HEK293 (cell line): ENCODE measurements around the gene GPLD1.

ENCODE experiments used
- BCL11B ChIP-seq: fragments of 450-650 bp; formaldehyde crosslinking; IDR thresholded peaks from 2 replicates; pipeline ENCODE4 v1.5.1; 2016; ENCODE audit warnings: low read depth, missing biosample characterization, missing genetic modification characterization
- CTCF ChIP-seq: fragments of 450-650 bp; formaldehyde crosslinking; IDR thresholded peaks from 2 replicates; pipeline ENCODE4 v1.5.1; 2016; ENCODE audit warnings: missing biosample characterization, missing genetic modification characterization
- GLI2 ChIP-seq: fragments of 450-650 bp; formaldehyde crosslinking; IDR thresholded peaks from 2 replicates; pipeline ENCODE4; 2017; ENCODE audit warnings: missing biosample characterization, missing genetic modification characterization, low read depth, borderline replicate concordance
- PRDM4 ChIP-seq: fragments of 450-650 bp; formaldehyde crosslinking; IDR thresholded peaks from 2 replicates; pipeline ENCODE4 v1.5.1; 2017; ENCODE audit warnings: missing biosample characterization, missing genetic modification characterization
- REST ChIP-seq: fragments of 450-650 bp; formaldehyde crosslinking; IDR thresholded peaks from 2 replicates; pipeline ENCODE4 v1.5.1; 2016; ENCODE audit warnings: missing biosample characterization, missing genetic modification characterization
- SP3 ChIP-seq: fragments of 450-650 bp; formaldehyde crosslinking; IDR thresholded peaks from 2 replicates; pipeline ENCODE4 v1.5.1; 2016; ENCODE audit warnings: missing biosample characterization, missing genetic modification characterization
- YY1 ChIP-seq: fragments of 450-650 bp; formaldehyde crosslinking; IDR thresholded peaks from 2 replicates; pipeline ENCODE4 v1.5.1; 2018; ENCODE audit warnings: missing biosample characterization, missing genetic modification characterization
- ZBTB20 ChIP-seq: fragments of 450-650 bp; formaldehyde crosslinking; IDR thresholded peaks from 2 replicates; pipeline ENCODE4 v1.5.1; 2016; ENCODE audit warnings: missing biosample characterization, missing genetic modification characterization
- ZEB2 ChIP-seq: fragments of 450-650 bp; formaldehyde crosslinking; IDR thresholded peaks from 2 replicates; pipeline ENCODE4 v1.5.1; 2016; ENCODE audit warnings: missing biosample characterization, missing genetic modification characterization
- ZIC2 ChIP-seq: fragments of 450-650 bp; formaldehyde crosslinking; IDR thresholded peaks from 2 replicates; pipeline ENCODE4 v1.5.1; 2016; ENCODE audit warnings: missing biosample characterization, missing genetic modification characterization
- ZNF18 ChIP-seq: fragments of 450-650 bp; formaldehyde crosslinking; IDR thresholded peaks from 2 replicates; pipeline ENCODE4 v1.5.1; 2016; ENCODE audit warnings: missing biosample characterization, missing genetic modification characterization
- ZNF184 ChIP-seq: fragments of 450-650 bp; IDR thresholded peaks from 2 replicates; pipeline ENCODE4 v1.5.1; 2018; ENCODE audit warnings: missing biosample characterization, mild to moderate bottlenecking, missing genetic modification characterization
- ZNF274 ChIP-seq, 2 experiments: fragments of 200-500 bp in 1 of 2; fragments of 450-650 bp in 1 of 2; sonication (Bioruptor generic) in 1 of 2; formaldehyde crosslinking in 1 of 2; IDR thresholded peaks; 2 replicates each; pipeline versions ENCODE4 v1.5.1 to v1.6.1; 2014 to 2016; ENCODE audit warnings: borderline replicate concordance in 1 of 2, inconsistent platforms in 1 of 2, low read length in 1 of 2, missing biosample characterization in 1 of 2, missing genetic modification characterization in 1 of 2
- ZNF558 ChIP-seq: fragments of 450-650 bp; formaldehyde crosslinking; IDR thresholded peaks from 2 replicates; pipeline ENCODE4 v1.5.1; 2016; ENCODE audit warnings: missing biosample characterization, missing genetic modification characterization

GRCh38 chr6:24391756-24392405, 97.5 kb downstream of the GPLD1 start:
- no peak for TF ChIP-seq ZNF274 (IDR thresholded peaks at IDR 0.05; ENCODE audit: low read length)
- TF ChIP-seq ZNF274 (tag by site-specific recombination; IDR thresholded peaks at IDR 0.05; ENCODE audit: borderline replicate concordance), result no peak
- TF ChIP-seq CTCF (tag by site-specific recombination), result no peak
- no peak for TF ChIP-seq ZNF558 (tag by site-specific recombination)
- TF ChIP-seq GLI2 (tag by site-specific recombination), result no peak
- no peak for TF ChIP-seq PRDM4 (tag by site-specific recombination)
- TF ChIP-seq ZNF184, result no peak
- TF ChIP-seq YY1 (tag by site-specific recombination), result no peak
- no peak for TF ChIP-seq ZNF18 (tag by site-specific recombination)
- TF ChIP-seq REST (tag by site-specific recombination), result no peak
- no peak for TF ChIP-seq ZIC2 (tag by site-specific recombination)
- TF ChIP-seq ZBTB20 (tag by site-specific recombination), result no peak
- no peak for TF ChIP-seq BCL11B
- TF ChIP-seq SP3 (tag by site-specific recombination), result no peak
- no peak for TF ChIP-seq ZEB2 (tag by site-specific recombination)
